ENCODE results near the gene MCUB.

DNA sequence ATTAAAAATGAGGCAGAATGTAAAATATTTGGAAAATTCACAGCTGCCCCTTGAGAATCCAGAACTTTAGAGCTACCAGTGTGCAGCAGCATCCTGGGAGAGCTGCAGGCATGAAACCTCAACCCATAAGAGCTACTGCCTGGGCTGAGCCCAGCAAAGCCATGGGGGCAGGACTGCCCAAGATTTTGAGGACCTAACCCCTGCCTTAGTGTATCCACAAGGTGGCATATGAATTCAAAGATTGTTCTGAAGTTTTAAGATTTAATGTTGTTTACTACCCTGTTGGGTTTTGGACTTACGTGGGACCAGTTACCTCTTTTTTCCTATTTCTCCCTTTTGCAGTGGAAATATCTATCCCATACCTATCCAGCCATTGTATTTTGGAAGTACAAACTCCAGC, 116.8 kb downstream of the MCUB start:
- TF ChIP-seq, protein P1, sequence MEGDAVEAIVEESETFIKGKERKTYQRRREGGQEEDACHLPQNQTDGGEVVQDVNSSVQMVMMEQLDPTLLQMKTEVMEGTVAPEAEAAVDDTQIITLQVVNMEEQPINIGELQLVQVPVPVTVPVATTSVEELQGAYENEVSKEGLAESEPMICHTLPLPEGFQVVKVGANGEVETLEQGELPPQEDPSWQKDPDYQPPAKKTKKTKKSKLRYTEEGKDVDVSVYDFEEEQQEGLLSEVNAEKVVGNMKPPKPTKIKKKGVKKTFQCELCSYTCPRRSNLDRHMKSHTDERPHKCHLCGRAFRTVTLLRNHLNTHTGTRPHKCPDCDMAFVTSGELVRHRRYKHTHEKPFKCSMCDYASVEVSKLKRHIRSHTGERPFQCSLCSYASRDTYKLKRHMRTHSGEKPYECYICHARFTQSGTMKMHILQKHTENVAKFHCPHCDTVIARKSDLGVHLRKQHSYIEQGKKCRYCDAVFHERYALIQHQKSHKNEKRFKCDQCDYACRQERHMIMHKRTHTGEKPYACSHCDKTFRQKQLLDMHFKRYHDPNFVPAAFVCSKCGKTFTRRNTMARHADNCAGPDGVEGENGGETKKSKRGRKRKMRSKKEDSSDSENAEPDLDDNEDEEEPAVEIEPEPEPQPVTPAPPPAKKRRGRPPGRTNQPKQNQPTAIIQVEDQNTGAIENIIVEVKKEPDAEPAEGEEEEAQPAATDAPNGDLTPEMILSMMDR (IDR thresholded peaks at IDR 0.05; ENCODE audit: poor library complexity, severe bottlenecking): no peak
- TF ChIP-seq, protein P2, sequence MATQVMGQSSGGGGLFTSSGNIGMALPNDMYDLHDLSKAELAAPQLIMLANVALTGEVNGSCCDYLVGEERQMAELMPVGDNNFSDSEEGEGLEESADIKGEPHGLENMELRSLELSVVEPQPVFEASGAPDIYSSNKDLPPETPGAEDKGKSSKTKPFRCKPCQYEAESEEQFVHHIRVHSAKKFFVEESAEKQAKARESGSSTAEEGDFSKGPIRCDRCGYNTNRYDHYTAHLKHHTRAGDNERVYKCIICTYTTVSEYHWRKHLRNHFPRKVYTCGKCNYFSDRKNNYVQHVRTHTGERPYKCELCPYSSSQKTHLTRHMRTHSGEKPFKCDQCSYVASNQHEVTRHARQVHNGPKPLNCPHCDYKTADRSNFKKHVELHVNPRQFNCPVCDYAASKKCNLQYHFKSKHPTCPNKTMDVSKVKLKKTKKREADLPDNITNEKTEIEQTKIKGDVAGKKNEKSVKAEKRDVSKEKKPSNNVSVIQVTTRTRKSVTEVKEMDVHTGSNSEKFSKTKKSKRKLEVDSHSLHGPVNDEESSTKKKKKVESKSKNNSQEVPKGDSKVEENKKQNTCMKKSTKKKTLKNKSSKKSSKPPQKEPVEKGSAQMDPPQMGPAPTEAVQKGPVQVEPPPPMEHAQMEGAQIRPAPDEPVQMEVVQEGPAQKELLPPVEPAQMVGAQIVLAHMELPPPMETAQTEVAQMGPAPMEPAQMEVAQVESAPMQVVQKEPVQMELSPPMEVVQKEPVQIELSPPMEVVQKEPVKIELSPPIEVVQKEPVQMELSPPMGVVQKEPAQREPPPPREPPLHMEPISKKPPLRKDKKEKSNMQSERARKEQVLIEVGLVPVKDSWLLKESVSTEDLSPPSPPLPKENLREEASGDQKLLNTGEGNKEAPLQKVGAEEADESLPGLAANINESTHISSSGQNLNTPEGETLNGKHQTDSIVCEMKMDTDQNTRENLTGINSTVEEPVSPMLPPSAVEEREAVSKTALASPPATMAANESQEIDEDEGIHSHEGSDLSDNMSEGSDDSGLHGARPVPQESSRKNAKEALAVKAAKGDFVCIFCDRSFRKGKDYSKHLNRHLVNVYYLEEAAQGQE (IDR thresholded peaks at IDR 0.05; ENCODE audit: borderline replicate concordance): no peak
- TF ChIP-seq RAD21 (conservative IDR thresholded peaks at IDR 0.05) (no peak), SMC3 (conservative IDR thresholded peaks at IDR 0.05; ENCODE audit: poor library complexity) (no peak), EP300 (conservative IDR thresholded peaks at IDR 0.05; ENCODE audit: poor library complexity, severe bottlenecking) (no peak)

Data from neural cell (in vitro differentiated cells).